ENCODE results near the gene ARHGAP33. TPM values are rescaled to one million over a fixed set of nuclear protein-coding genes. Genes with fewer than 3 reads are reported as not detected.

Gene ARHGAP33
- total RNA-seq, 4 donors from 2014 or later = 20.6 to 42.7 (median 31.7) TPM

DNA sequence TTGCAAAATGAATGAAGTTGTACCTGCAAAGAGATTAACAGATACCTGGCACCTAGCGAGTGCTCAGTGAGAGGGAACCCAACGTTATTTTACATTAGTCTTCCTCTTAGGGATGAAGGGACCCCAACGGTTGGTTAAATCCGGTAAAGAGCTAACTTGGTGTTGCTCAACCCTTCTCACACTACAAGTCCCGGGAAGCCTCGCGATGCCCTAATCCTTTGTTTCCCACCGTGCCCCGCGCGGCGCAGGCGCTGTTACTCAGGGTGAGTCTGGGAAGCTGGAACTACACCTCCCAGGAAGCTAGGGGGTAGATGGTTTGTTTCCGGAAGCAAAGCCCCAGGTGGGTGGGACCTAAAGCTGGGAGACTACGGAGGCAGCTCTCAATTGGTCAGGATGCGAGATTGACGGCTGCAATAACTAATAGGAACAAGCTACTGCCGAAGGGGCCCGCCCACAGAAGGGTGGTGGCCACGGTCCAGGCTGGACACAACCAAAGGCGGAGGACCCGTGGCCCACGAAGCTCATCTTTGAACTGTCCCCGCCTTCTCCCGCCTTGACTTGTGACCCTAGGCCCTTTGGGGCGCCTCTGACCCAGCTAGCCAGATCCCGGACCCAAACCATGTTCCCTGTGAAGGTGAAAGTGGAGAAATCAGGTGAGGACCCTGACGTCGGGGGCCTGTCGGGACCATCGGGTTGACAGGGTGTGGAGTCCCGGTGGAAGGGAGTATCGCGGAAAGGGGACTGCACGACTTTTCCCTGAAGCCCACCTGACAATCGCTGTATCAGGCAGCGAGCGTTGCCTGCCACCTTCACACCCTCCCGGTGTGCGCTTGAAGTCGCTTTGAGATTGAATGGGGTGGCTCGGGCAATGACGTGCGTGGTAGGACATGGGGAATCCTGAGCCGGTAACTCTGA, 27.0 kb upstream of the ARHGAP33 start, which contains the start of gene LIN37:
TSS of gene LIN37 (plus strand) at position 471 of the 915 bp plus-strand sequence. CDS start at position 620, 149 bp downstream.
- Histone ChIP-seq H3K4me3 (peak within 1 kb of the TSS; percentile 59), H3K4me1 (peaks cover 44% of the 10 kb centered on the region), H3K27ac (peak within 1 kb of the TSS; percentile 34), H3K9me3 (no peaks in the 10 kb centered on the region), H3K27me3 (no peaks in the 10 kb centered on the region), H3K36me3 (peaks cover 16% of the 10 kb centered on the region)
- TF ChIP-seq EP300 (IDR thresholded peaks at IDR 0.05) = no peak
- peak in 1 of 3 donors; percentile 59 for TF ChIP-seq POLR2AphosphoS5 (IDR thresholded peaks at IDR 0.05)
- TF ChIP-seq POLR2A (IDR thresholded peaks at IDR 0.05) = peak; percentile 71 to 78
- TF ChIP-seq, protein P1, sequence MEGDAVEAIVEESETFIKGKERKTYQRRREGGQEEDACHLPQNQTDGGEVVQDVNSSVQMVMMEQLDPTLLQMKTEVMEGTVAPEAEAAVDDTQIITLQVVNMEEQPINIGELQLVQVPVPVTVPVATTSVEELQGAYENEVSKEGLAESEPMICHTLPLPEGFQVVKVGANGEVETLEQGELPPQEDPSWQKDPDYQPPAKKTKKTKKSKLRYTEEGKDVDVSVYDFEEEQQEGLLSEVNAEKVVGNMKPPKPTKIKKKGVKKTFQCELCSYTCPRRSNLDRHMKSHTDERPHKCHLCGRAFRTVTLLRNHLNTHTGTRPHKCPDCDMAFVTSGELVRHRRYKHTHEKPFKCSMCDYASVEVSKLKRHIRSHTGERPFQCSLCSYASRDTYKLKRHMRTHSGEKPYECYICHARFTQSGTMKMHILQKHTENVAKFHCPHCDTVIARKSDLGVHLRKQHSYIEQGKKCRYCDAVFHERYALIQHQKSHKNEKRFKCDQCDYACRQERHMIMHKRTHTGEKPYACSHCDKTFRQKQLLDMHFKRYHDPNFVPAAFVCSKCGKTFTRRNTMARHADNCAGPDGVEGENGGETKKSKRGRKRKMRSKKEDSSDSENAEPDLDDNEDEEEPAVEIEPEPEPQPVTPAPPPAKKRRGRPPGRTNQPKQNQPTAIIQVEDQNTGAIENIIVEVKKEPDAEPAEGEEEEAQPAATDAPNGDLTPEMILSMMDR (IDR thresholded peaks at IDR 0.05) = no peak
- DNase-seq (ENCODE audit: low spot score in 2 of 2) = peak; percentile 99 to 100
- under 1% methylated on average over 38 of the region's 45 CpGs for WGBS

DNA sequence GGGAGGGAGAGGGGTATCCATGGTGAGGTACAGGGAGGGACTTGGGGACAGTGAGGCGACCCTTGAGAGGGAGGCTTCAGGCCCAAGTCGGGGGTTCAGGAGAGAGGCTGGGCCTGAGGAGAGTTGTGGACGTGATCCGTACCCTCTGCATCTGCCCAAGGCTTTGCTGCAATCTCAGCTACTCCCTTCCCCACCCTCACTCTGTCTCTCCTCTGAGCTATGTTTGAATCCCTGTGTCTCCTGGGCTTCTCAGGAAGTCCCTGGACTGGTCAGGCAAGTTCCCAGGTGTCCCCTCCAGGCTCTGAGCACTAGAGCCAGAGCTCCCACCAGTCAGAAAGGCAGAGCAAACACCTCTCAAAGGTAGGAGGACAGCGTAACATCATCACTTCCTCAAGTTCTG, 25.2 kb upstream of the ARHGAP33 start:
- no peak for DNase-seq (ENCODE audit: low spot score in 2 of 2)
- WGBS = 82% methylated on average over 5 of the region's 5 CpGs
- Histone ChIP-seq H3K27me3 (no peaks in the 10 kb centered on the region), H3K9me3 (no peaks in the 10 kb centered on the region), H3K4me3 (no peak overlapping the region), H3K36me3 (peaks cover 25% of the 10 kb centered on the region), H3K4me1 (peaks cover 40% of the 10 kb centered on the region), H3K27ac (no peak overlapping the region)
- no peak for TF ChIP-seq POLR2AphosphoS5 (IDR thresholded peaks at IDR 0.05)
- TF ChIP-seq, protein P1 (IDR thresholded peaks at IDR 0.05) = no peak
- no peak for TF ChIP-seq EP300 (IDR thresholded peaks at IDR 0.05)
- TF ChIP-seq POLR2A (IDR thresholded peaks at IDR 0.05) = no peak

DNA sequence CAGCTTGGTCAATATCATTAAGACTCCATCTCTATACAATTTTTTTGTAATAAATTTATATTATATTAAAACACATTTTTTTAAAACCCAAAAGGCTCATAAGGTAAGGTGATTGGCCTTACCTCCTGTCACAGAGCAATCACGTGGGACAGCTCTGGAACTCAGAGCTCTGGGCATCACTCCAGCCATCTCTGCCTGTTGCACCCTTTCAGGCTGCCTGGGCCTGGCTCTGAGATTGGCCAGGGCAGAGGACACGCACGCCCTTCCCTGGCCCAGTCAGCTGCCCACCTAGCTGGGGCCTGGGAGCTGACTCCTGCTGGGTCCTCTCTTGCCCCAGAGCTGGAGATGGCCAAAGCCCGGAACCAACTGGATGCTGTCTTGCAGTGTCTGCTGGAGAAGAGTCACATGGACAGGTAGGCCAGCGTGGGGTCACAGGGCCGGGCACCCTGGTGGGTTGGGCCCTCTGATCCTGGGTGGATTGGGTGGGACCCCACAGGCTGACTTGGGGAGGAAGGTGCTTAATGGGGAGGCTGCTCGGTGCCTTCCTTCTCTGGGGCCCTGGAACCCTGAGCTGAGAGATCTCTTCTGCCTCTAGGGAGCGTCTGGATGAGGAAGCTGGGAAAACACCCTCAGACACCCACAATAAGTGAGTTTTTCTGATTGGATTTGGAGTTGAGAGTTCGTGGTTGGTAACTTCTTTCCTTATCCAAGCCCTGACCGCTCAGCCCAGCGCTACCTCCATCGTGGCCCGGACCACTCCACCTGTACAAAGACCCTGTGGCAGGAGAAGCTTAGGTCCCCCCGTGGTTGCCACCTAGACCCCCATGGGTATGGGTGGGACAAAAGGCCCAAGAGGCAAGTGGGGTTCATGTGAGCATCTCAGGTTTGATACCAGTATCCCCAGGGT, 23.3 kb upstream of the ARHGAP33 start:
- H3K9me3 ChIP-seq = no peaks in the 10 kb centered on the region
- no peak for TF ChIP-seq EP300 (IDR thresholded peaks at IDR 0.05)
- TF ChIP-seq, protein P1 (IDR thresholded peaks at IDR 0.05) = no peak
- TF ChIP-seq POLR2AphosphoS5 (IDR thresholded peaks at IDR 0.05) = no peak
- TF ChIP-seq POLR2A (IDR thresholded peaks at IDR 0.05) = no peak
- no peak for DNase-seq (ENCODE audit: low spot score in 2 of 2)
- peaks cover 25% of the 10 kb centered on the region for H3K36me3 ChIP-seq
- no peak overlapping the region for H3K27ac ChIP-seq
- no peak overlapping the region for H3K4me3 ChIP-seq
- 89% methylated on average over 11 of the region's 14 CpGs for WGBS
- no peaks in the 10 kb centered on the region for H3K27me3 ChIP-seq
- peaks cover 47% of the 10 kb centered on the region for H3K4me1 ChIP-seq

DNA sequence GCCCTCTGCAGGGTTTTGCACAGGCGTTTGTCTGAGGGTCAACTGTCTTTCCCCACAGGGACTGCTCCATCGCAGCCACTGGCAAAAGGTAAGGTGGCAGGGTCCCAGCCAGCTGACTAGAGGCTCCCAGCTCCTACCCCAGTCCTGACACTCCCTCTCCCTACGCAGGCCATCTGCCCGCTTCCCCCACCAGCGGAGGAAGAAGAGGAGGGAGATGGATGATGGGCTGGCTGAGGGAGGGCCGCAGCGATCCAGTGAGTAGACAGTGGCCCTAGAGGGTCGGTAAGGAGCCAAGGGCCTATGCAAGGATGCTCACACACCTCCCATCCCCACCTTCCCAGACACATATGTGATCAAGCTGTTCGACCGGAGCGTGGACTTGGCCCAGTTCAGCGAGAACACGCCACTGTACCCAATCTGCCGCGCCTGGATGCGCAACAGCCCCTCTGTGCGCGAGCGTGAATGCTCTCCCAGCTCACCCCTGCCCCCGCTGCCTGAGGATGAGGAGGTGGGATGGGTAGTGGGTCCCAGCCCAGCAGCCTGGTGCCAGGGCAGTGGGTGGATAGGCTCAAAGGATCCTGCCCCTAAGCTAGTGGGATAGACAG, 22.5 kb upstream of the ARHGAP33 start:
- peaks cover 25% of the 10 kb centered on the region for H3K36me3 ChIP-seq
- H3K27ac ChIP-seq = no peak overlapping the region
- no peak for TF ChIP-seq POLR2A (IDR thresholded peaks at IDR 0.05)
- DNase-seq (ENCODE audit: low spot score in 2 of 2) = no peak
- 95% methylated on average over 16 of the region's 20 CpGs for WGBS
- H3K9me3 ChIP-seq = no peaks in the 10 kb centered on the region
- peaks cover 50% of the 10 kb centered on the region for H3K4me1 ChIP-seq
- no peak overlapping the region for H3K4me3 ChIP-seq
- H3K27me3 ChIP-seq = no peaks in the 10 kb centered on the region

DNA sequence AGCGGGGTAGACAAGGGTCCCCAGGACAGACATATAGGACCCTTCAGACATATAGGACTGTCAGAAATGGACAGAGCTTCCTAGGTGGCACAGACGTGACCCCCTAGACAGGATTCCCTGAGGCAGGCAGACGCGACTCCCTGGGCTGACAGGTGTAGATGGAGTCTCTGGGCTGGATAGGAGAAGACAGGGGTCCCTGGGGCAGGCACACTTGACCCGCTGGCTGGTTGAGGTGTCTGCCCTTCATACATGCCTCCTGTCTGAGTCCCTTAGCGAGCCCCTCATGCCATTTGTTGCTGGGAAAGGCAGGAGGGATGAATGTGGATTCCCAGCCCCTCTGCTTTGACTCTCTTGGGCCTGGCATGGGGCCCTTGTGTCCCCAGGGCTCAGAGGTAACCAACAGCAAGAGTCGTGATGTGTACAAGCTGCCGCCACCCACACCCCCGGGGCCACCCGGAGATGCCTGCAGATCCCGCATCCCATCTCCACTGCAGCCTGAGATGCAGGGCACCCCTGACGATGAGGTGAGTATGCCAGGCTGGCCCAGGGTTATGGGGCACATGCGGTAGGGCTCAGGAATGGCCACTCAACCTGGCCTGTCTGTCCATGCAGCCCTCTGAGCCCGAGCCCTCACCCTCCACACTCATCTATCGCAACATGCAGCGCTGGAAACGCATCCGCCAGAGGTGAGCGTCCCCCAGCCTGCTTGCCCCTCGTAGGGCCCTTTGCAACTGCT, 21.6 kb upstream of the ARHGAP33 start:
- H3K9me3 ChIP-seq = no peaks in the 10 kb centered on the region
- no peaks in the 10 kb centered on the region for H3K27me3 ChIP-seq
- H3K4me3 ChIP-seq = no peak overlapping the region
- peaks cover 50% of the 10 kb centered on the region for H3K4me1 ChIP-seq
- peaks cover 25% of the 10 kb centered on the region for H3K36me3 ChIP-seq
- no peak for DNase-seq (ENCODE audit: low spot score in 2 of 2)
- WGBS = 94% methylated on average over 14 of the region's 20 CpGs
- H3K27ac ChIP-seq = no peak overlapping the region
- TF ChIP-seq POLR2AphosphoS5 (IDR thresholded peaks at IDR 0.05) (no peak), POLR2A (IDR thresholded peaks at IDR 0.05) (no peak), EP300 (IDR thresholded peaks at IDR 0.05) (no peak)
- TF ChIP-seq, protein P1 (IDR thresholded peaks at IDR 0.05) = no peak

All from suprapubic skin (tissue), 4 donors.